IMR-90 (cell line): Measurements from ENCODE around the gene NRF1. TPM values are rescaled to one million over a fixed set of nuclear protein-coding genes. Genes with fewer than 3 reads are reported as not detected.

Source experiments
- ATAC-seq: fragments of 200-7000 bp; cut with Tn5 transposase; 2 replicates; pipeline ENCODE4 v1.9.1; 2020; ENCODE audit warnings: low read depth, mild to moderate bottlenecking, moderate library complexity
- BruUV-seq: library from RNA; stranded (reverse); fragments of 400-500 nt; replicated peaks from 2 replicates; lab custom pipeline; 2021; lab: Mats Ljungman, UMichigan
- CTCF ChIA-PET: fragments of 300-600 bp; formaldehyde crosslinking; extraction: SDS; loops from one replicate; lab custom pipeline; 2021; ENCODE audit warnings: antibody characterized with exemption; lab: Yijun Ruan, JAX
- POLR2A ChIA-PET: fragments of 300-600 bp; sonication (Branson Sonifier 250); formaldehyde crosslinking; loops from one replicate; lab custom pipeline; 2022; ENCODE audit warnings: antibody characterized with exemption; ENCODE audit not compliant: unreplicated experiment; lab: Charles Lee
- DNase-seq: peaks from one replicate; pipeline ENCODE4 v3.0.0; 2013
- H2AFZ ChIP-seq: replicated peaks from 2 replicates; pipeline ENCODE3; 2013; ENCODE audit warnings: low read length, mild to moderate bottlenecking; ENCODE audit not compliant: poor library complexity
- H2AK5ac ChIP-seq: 2 replicates; pipeline ENCODE4 v1.6.1; 2013; ENCODE audit warnings: low read depth, low read length, inconsistent platforms
- H2AK9ac ChIP-seq: replicated peaks from 2 replicates; pipeline ENCODE3; 2013; ENCODE audit warnings: mild to moderate bottlenecking, low read depth, low read length, moderate library complexity; ENCODE audit not compliant: poor library complexity
- H2BK120ac ChIP-seq: 2 replicates; pipeline ENCODE4 v1.6.1; 2013; ENCODE audit warnings: low read depth, low read length, inconsistent platforms
- H2BK15ac ChIP-seq: 3 replicates; pipeline ENCODE4 v1.6.1; 2013; ENCODE audit warnings: low read depth, low read length, inconsistent platforms
- H2BK20ac ChIP-seq: 2 replicates; pipeline ENCODE4 v1.6.1; 2013; ENCODE audit warnings: low read depth, mild to moderate bottlenecking, inconsistent platforms, low read length, moderate library complexity
- H2BK5ac ChIP-seq: 2 replicates; pipeline ENCODE4 v1.6.1; 2013; ENCODE audit warnings: mild to moderate bottlenecking, low read depth, low read length, inconsistent platforms; ENCODE audit not compliant: poor library complexity, severe bottlenecking
- H3K14ac ChIP-seq: replicated peaks from 2 replicates; pipeline ENCODE4 v1.6.1; 2013; ENCODE audit warnings: low read depth, low read length, inconsistent platforms
- H3K18ac ChIP-seq: 2 replicates; pipeline ENCODE4 v1.6.1; 2013; ENCODE audit warnings: low read depth, low read length, control low read depth
- H3K23ac ChIP-seq: 2 replicates; pipeline ENCODE4 v1.6.1; 2013; ENCODE audit warnings: low read depth, low read length, inconsistent platforms
- H3K27ac ChIP-seq: 2 replicates; pipeline ENCODE4 v1.5.1; 2013; ENCODE audit warnings: mild to moderate bottlenecking, control low read depth, low read length; ENCODE audit not compliant: insufficient read depth
- H3K27me3 ChIP-seq: 2 replicates; pipeline ENCODE4 v1.6.1; 2013; ENCODE audit warnings: low read length; ENCODE audit not compliant: control insufficient read depth, insufficient read depth
- H3K36me3 ChIP-seq: 2 replicates; pipeline ENCODE4 v1.6.1; 2013; ENCODE audit warnings: low read length, mixed read lengths; ENCODE audit not compliant: control insufficient read depth, insufficient read depth
- H3K4ac ChIP-seq: 2 replicates; pipeline ENCODE4 v1.6.1; 2013; ENCODE audit warnings: low read depth, low read length, inconsistent platforms
- H3K4me1 ChIP-seq: 2 replicates; pipeline ENCODE4 v1.6.1; 2013; ENCODE audit warnings: low read length, mixed read lengths; ENCODE audit not compliant: control insufficient read depth, insufficient read depth
- H3K4me2 ChIP-seq: 2 replicates; pipeline ENCODE4 v1.6.1; 2013; ENCODE audit warnings: low read depth, mild to moderate bottlenecking, control low read depth, low read length, moderate library complexity
- H3K4me3 ChIP-seq: 2 replicates; pipeline ENCODE4 v1.5.1; 2013; ENCODE audit warnings: low read depth, mild to moderate bottlenecking, control low read depth, low read length, moderate library complexity; ENCODE audit not compliant: insufficient read depth
- H3K56ac ChIP-seq: 2 replicates; pipeline ENCODE4 v1.6.1; 2013; ENCODE audit warnings: low read length, inconsistent platforms; ENCODE audit not compliant: insufficient read depth; ENCODE audit errors: extremely low read depth
- H3K79me1 ChIP-seq, 2 experiments: 2 replicates each; pipeline ENCODE4 v1.6.1; 2013; ENCODE audit warnings: low read length in 2 of 2, inconsistent platforms in 1 of 2, low read depth in 1 of 2
- H3K9ac ChIP-seq: 2 replicates; pipeline ENCODE4 v1.6.1; 2013; ENCODE audit warnings: low read depth, low read length, control low read depth
- H3K9me1 ChIP-seq: 2 replicates; pipeline ENCODE4 v1.6.1; 2013; ENCODE audit warnings: low read length, inconsistent platforms; ENCODE audit not compliant: insufficient read depth
- H3K9me3 ChIP-seq: 2 replicates; pipeline ENCODE4 v1.6.1; 2013; ENCODE audit warnings: low read length; ENCODE audit not compliant: control insufficient read depth, insufficient read depth
- H4K20me1 ChIP-seq: 2 replicates; pipeline ENCODE4 v1.6.1; 2013; ENCODE audit warnings: low read length, inconsistent platforms; ENCODE audit not compliant: insufficient read depth
- H4K5ac ChIP-seq: 2 replicates; pipeline ENCODE4 v1.6.1; 2013; ENCODE audit warnings: mild to moderate bottlenecking, low read depth, low read length, control low read depth
- H4K8ac ChIP-seq, 2 experiments: 2 replicates each; pipeline ENCODE4 v1.6.1; 2013; ENCODE audit warnings: low read depth in 2 of 2, low read length in 2 of 2, control low read depth in 1 of 2, inconsistent platforms in 1 of 2
- H4K91ac ChIP-seq: 2 replicates; pipeline ENCODE4 v1.6.1; 2013; ENCODE audit warnings: low read depth, low read length, inconsistent platforms; ENCODE audit not compliant: insufficient read depth
- CHD1 ChIP-seq: IDR thresholded peaks from 2 replicates; pipeline ENCODE4 v1.6.1; 2012; ENCODE audit warnings: low read depth, low read length, improper control_type of control experiment
- CTCF ChIP-seq: conservative IDR thresholded peaks from 2 replicates; pipeline ENCODE4 v1.5.1; 2012; ENCODE audit warnings: mild to moderate bottlenecking, low read depth, low read length, improper control_type of control experiment
- FOS ChIP-seq: fragments of 150-350 bp; IDR thresholded peaks from 2 replicates; pipeline ENCODE4 v1.6.1; 2016; ENCODE audit warnings: low read depth, low read length
- MAFK ChIP-seq: IDR thresholded peaks from 2 replicates; pipeline ENCODE4 v1.6.1; 2012; ENCODE audit warnings: low read depth, low read length, improper control_type of control experiment
- MAZ ChIP-seq: IDR thresholded peaks from 2 replicates; pipeline ENCODE4 v1.6.1; 2012; ENCODE audit warnings: low read depth, mild to moderate bottlenecking, low read length, improper control_type of control experiment, moderate library complexity, borderline replicate concordance
- NFE2L2 ChIP-seq: fragments of 150-350 bp; IDR thresholded peaks from 2 replicates; pipeline ENCODE4 v1.6.1; 2016; ENCODE audit warnings: low read depth, mild to moderate bottlenecking, low read length
- RAD21 ChIP-seq: IDR thresholded peaks from 2 replicates; pipeline ENCODE4 v1.6.1; 2012; ENCODE audit warnings: low read length, improper control_type of control experiment
- RCOR1 ChIP-seq: IDR thresholded peaks from 2 replicates; pipeline ENCODE4 v1.6.1; 2012; ENCODE audit warnings: mild to moderate bottlenecking, low read length, improper control_type of control experiment; ENCODE audit not compliant: insufficient replicate concordance
- RFX5 ChIP-seq: IDR thresholded peaks from 2 replicates; pipeline ENCODE4 v1.8.0; 2012; ENCODE audit warnings: low read depth, mild to moderate bottlenecking, low read length, moderate library complexity
- SMC3 ChIP-seq: fragments of 150-350 bp; IDR thresholded peaks from 2 replicates; pipeline ENCODE4 v1.6.1; 2016; ENCODE audit warnings: low read depth, mild to moderate bottlenecking, antibody characterized with exemption, low read length, moderate library complexity
- USF2 ChIP-seq: fragments of 150-350 bp; IDR thresholded peaks from 2 replicates; pipeline ENCODE4 v1.6.1; 2017; ENCODE audit warnings: mild to moderate bottlenecking, antibody characterized with exemption, low read length, low read depth
- WGBS, 2 experiments: methylation state at CpG; one replicate each; pipeline versions ENCODE4 v1.1.5 to v1.1.7; 2013; ENCODE audit warnings: missing lambda C conversion rate in 2 of 2; ENCODE audit not compliant: insufficient read length in 1 of 2; ENCODE audit errors: extremely low coverage in 2 of 2; 5-methylcytosine and 5-hydroxymethylcytosine counted together
- dilution Hi-C: fragments of 300-500 bp; cut with HindIII; formaldehyde crosslinking; loops from one replicate; pipeline ENCODE4 v1.14.3; 2018; ENCODE audit warnings: low sequenced_read_pairs; ENCODE audit not compliant: unreplicated experiment
- in situ Hi-C: fragments of 300-500 bp; cut with MboI; formaldehyde crosslinking; loops from 3 replicates; pipeline ENCODE4 v1.14.3; 2019; ENCODE audit warnings: low sequenced_read_pairs, inconsistent platforms, mixed read lengths
- intact Hi-C: fragments of 100-400 bp; cut with micrococcal nuclease; formaldehyde crosslinking; loops from 2 replicates; pipeline ENCODE4 v1.10.0; 2022
- polyA plus RNA-seq, 3 experiments: library from polyadenylated mRNA; depleted of rRNA; stranded (reverse); fragments of >200 nt; gene quantifications; 2 replicates each; pipeline ENCODE4 v1.2.3, GENCODE V29; 2012; ENCODE audit warnings: low replicate concordance in 1 of 3
- total RNA-seq: library from RNA; depleted of rRNA; stranded (reverse); fragments of >200 nt; gene quantifications from 2 replicates; pipeline ENCODE4 v1.2.3, GENCODE V29; 2012
- TF ChIP-seq, protein P1 (sequence below): fragments of 150-350 bp; IDR thresholded peaks from 2 replicates; pipeline ENCODE4 v1.6.1; 2016; ENCODE audit warnings: low read depth, mild to moderate bottlenecking, low read length, moderate library complexity, borderline replicate concordance

The NRF1 gene
- total and polyA plus RNA-seq, 2 of the 4 experiments (the other 2 are of a cell fraction): 11.4 to 15.8 TPM

DNA sequence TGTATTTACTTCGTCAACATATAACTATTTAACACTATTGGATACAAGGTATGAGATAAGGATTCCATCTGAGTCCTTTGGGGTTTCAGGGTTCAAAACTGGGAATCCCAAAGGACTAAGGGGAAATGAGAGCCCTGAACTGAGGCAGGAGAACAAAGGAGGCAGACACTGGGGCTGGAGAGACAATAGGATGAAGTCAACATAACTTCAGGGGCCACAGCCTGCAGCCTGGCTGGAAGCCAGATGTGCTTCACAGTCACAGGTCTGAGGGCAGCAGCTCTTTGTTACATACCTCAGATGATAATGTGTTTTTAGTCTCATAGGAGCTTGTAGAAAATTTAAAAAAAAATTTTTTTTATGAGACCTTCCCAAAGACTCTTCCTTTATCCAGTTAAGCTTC is 73.3 kb downstream of the NRF1 start:
- dilution Hi-C loops (no loop called here), in situ Hi-C loops (no loop called here), intact Hi-C loops (no loop called here)
- Histone ChIP-seq H2AK9ac (no peak overlapping the region), H4K8ac (no peak overlapping the region), H3K4me2 (no peak overlapping the region), H4K20me1 (no peaks in the 10 kb centered on the region), H3K9me3 (no peaks in the 10 kb centered on the region), H3K23ac (no peak overlapping the region), H2BK15ac (no peak overlapping the region), H3K56ac (no peak overlapping the region), H3K4me1 (no peaks in the 10 kb centered on the region), H2AK5ac (no peak overlapping the region), H2BK20ac (no peak overlapping the region), H3K27ac (no peak overlapping the region), H3K79me1 (peaks cover 2 to 10% of the 10 kb centered on the region in 2 experiments; a peak in 3 of 4 replicates), H3K36me3 (0 out of 2 replicates have a peak, but pooled peaks cover 2% of the 10 kb centered on the region), H4K5ac (no peak overlapping the region), H2BK120ac (no peak overlapping the region), H3K9ac (no peak overlapping the region), H3K9me1 (peaks cover 3% of the 10 kb centered on the region), H3K14ac (no peak overlapping the region), H3K27me3 (no peaks in the 10 kb centered on the region), H3K4ac (no peak overlapping the region), H2AFZ (no peak overlapping the region), H4K91ac (no peak overlapping the region), H3K18ac (no peak overlapping the region), H2BK5ac (no peak overlapping the region), H3K4me3 (no peak overlapping the region)
- ChIA-PET POLR2A (no interaction called here), CTCF (no interaction called here)
- TF ChIP-seq MAFK (no peak), SMC3 (no peak), RCOR1 (no peak), MAZ (no peak), CTCF (no peak), RFX5 (no peak), FOS (no peak), CHD1 (no peak), USF2 (no peak), NFE2L2 (no peak), RAD21 (no peak)
- TF ChIP-seq, protein P1, sequence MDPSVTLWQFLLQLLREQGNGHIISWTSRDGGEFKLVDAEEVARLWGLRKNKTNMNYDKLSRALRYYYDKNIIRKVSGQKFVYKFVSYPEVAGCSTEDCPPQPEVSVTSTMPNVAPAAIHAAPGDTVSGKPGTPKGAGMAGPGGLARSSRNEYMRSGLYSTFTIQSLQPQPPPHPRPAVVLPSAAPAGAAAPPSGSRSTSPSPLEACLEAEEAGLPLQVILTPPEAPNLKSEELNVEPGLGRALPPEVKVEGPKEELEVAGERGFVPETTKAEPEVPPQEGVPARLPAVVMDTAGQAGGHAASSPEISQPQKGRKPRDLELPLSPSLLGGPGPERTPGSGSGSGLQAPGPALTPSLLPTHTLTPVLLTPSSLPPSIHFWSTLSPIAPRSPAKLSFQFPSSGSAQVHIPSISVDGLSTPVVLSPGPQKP: no peak
- no CpG with 5 or more reads among the region's 1 CpG for WGBS, 2 experiments
- ATAC-seq: no peak
- DNase-seq: no peak
- BruUV-seq: no TSS peak
